ENCODE measurements around the gene MAD1L1. TPM values are rescaled to one million over a fixed set of nuclear protein-coding genes. Genes with fewer than 3 reads are reported as not detected.

The MAD1L1 gene
- total and polyA plus RNA-seq, 2 of the 8 experiments (the other 6 are each of a cell fraction or from before 2014, with no cell fraction given), result 40.4 to 44.6 TPM

DNA sequence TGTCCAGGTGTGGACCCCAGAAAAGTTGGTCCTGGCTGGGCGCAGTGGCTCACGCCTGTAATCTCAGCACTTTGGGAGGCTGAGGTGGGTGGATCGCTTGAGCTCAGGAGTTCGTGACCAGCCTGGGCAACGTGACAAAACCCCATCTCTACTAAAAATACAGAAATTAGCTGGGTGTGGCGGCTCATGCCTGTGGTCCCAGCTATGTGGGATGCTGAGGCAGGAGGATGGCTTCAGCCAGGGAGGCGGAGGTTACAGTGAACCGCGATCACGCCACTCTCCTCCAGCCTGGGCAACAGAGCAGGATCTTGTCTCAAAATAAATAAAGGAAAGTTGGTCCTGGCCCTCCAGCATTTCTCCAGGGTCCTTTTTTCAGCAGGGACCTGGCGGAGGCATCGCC lies 10.7 kb upstream of the MAD1L1 start (continued):
- TF ChIP-seq CTBP2 (IDR thresholded peaks at IDR 0.05; ENCODE audit: borderline replicate concordance, insufficient read depth, insufficient read length, low read length) (no peak), POLR2A (IDR thresholded peaks at IDR 0.05; ENCODE audit: control extremely low read depth in 1 of 2, low read depth in 2 of 2, low read length in 2 of 2) (no peak), SIRT6 (IDR thresholded peaks at IDR 0.05; ENCODE audit: low read length) (no peak), KDM5A (IDR thresholded peaks at IDR 0.05; ENCODE audit: low read length) (no peak), TAF7 (optimal IDR thresholded peaks at IDR 0.05; ENCODE audit: borderline replicate concordance, low read depth, low read length) (no peak), SAP30 (IDR thresholded peaks at IDR 0.05; ENCODE audit: insufficient read depth, insufficient replicate concordance, low read length) (no peak), CEBPB (IDR thresholded peaks at IDR 0.05; ENCODE audit: low read depth, low read length) (no peak)
